Stimulated activated CD4-positive, alpha-beta T cell treated with anti-CD3 and anti-CD28 coated beads, TNF-alpha, amount 100 ng/mL, for 4 hours (primary cell): ENCODE data around the gene CDR2L.
A peak's percentile ranks its signal among the peaks of the same experiment; 100 is the strongest.
"Not testable (repeated sequence)": the region's sequence is repeated elsewhere in the genome, so short reads cannot be mapped to it uniquely, and the experiment has no call there.

ENCODE experiments used
- DNase-seq, 3 experiments: peaks; one replicate each; pipeline ENCODE4 v3.0.0-alpha.2; 2020; ENCODE audit warnings: low read depth in 3 of 3

CDR2L gene

DNA sequence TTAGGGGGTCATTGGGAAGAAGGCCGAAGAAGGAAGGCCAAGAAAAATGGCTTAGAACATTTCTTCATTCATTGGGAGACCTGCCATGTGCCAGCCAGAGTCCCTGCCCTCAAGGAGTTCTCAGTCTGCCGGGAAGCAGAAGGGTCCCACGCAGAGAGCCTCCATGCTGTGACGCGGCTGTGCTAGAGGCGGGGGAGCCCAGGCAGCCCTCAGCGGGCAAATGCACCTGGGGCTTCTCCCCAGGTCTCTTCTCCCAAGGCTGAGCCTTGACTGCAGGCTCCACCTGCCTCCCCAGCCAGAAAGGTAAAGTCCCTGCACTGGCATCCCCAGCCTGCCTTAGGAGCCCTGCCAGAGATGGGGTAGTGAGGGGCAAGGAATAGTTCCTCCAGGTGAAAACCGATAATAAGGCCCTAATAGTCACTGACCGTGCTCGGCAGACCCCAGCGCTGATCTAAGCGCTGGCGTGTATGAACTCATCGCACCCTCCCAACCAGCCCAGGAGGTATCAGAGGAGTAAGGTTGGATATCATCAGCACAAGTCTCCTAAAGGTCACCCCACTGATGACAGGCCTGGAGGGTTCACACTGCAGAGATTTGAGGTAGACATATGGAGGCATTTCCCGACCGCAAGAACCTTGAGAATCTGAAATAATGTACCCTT lies 6.0 kb upstream of the CDR2L start:
- no peak for DNase-seq

- DNase-seq = peak; percentile 51 to 56 (median 55)
These were observed 5.3 kb upstream of the CDR2L start for GRCh38 chr17:74981979-74982662.

DNA sequence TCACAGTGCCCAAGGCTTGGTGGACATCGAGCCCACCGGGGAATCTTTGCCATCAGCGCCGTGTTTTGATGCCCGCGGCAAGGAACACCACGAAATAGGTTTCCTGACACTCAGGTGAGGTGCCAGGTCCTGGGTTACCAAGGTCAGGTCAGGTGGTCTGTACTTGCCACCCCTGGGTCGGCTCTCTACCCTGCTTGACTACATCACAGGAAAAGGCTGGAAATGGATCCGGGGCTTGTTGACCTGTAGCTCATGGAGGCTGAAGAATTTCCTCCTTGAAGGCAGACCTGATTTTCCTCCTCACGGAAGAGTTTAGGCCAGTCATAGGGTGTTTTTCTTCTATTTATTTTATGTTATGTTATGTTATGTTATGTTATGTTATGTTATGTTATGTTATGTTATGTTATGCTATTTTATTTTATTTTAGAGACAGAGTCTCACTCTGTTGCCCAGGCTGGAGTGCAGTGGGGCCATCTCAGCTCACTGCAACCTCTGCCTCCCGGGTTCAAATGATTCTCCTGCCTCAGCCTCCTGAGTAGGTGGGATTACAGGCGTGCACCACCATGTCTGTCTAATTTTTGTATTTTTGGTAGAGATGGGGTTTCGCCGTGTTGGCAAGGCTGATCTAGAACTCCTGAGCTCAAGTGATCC lies 4.6 kb upstream of the CDR2L start:
- not testable (repeated sequence) for DNase-seq

- DNase-seq = no peak
These were observed 1.2 kb upstream of the CDR2L start for GRCh38 chr17:74986206-74986576.

GRCh38 chr17:74987909-74988711 lies 678 bp downstream of the CDR2L start:
- DNase-seq = no peak

DNA sequence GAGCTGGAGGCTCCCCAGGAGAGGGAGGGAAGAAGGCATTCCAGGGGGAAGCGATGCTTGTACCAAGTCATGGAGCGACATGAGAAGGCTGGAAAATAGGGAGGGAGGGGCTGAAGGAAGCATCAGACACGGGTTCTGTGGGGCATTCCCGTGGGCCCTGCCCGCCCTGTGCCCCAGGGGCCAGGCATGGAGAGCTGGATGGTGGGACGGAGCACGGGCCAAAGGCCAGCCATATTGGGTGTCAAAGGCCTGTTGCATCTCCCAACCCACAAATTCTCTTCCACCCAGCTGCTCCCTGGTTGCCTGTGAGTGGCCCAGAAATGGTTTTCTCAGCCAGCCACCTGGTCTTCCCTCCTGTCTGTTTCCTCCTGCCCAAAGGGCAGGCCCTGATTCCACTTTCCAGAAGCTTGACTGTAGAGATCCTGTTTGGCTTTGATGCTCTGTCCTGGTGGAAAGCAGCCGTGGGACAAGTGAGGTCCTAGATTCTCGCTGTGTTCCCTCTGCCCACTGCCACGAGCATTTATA lies 3.2 kb downstream of the CDR2L start:
- DNase-seq = no peak

- DNase-seq = no peak
These were observed 4.8 kb downstream of the CDR2L start for GRCh38 chr17:74992223-74992622.

DNA sequence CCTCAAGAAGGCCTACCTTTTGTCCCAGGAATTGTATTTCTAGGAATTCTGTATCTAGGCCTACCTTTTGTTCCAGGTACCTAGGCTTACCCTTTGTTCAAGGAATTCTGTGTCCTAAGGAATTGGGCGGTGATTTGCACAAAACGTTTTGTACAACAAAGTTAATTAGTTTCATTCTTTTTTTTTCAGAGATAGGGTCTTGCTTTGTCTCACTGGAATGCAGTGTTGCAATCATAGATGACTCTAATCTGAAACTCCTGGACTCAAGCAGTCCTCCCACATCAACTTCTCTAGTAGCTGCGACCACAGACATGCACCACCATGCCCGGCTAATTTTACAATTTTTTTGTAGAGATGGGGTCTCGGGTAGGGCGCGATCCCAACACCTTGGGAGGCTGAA lies 7.0 kb downstream of the CDR2L start:
- no peak for DNase-seq

DNA sequence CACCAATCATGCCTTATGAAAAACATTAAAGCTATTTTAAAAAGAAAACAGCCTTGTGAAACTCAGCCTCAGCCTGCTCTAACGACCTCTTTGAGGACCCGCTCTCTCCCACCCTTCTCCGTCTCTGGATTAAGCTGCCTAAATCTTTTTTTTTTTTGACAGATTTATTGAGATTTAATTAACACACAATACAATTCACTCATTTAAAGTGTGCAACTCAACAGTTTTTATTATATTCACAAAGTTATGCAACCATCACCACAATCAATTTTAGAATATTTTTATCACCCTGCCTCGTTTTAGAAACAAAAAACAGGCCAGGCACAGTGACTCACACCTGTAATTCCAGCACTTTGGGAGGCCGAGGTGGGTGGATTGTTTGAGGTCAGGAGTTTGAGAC lies 8.4 kb downstream of the CDR2L start:
- no peak for DNase-seq

- no peak for DNase-seq
These were observed 11.4 kb downstream of the CDR2L start for GRCh38 chr17:74998783-74999182.

- DNase-seq = no peak
These were observed 12.1 kb downstream of the CDR2L start for GRCh38 chr17:74999523-74999922.

GRCh38 chr17:75001915-75002843 lies 14.7 kb downstream of the CDR2L start:
- no peak for DNase-seq

DNA sequence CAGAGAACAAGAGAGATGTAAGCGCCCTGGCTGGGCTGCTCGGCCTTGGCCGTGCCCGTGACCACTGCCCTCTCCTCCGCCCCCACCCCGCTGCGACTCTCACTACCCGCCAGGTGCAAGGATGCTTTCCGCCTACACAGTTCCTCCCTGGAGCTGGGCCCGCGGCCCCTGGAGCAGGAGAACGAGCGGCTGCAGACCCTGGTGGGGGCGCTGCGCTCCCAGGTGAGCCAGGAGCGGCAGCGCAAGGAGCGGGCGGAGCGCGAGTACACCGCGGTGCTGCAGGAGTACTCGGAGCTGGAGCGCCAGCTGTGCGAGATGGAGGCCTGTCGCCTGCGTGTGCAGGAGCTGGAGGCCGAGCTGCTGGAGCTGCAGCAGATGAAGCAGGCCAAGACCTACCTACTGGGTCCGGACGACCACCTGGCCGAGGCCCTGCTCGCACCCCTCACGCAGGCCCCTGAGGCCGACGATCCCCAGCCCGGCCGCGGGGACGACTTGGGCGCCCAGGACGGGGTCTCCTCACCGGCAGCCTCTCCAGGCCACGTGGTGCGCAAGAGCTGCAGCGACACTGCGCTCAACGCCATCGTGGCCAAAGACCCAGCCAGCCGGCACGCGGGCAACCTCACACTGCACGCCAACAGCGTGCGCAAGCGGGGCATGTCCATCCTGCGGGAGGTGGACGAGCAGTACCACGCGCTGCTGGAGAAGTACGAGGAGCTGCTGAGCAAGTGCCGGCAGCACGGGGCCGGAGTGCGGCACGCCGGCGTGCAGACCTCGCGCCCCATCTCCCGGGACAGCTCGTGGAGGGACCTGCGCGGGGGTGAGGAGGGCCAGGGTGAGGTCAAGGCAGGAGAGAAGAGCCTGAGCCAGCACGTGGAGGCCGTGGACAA lies 15.9 kb downstream of the CDR2L start:
- DNase-seq = no peak

DNA sequence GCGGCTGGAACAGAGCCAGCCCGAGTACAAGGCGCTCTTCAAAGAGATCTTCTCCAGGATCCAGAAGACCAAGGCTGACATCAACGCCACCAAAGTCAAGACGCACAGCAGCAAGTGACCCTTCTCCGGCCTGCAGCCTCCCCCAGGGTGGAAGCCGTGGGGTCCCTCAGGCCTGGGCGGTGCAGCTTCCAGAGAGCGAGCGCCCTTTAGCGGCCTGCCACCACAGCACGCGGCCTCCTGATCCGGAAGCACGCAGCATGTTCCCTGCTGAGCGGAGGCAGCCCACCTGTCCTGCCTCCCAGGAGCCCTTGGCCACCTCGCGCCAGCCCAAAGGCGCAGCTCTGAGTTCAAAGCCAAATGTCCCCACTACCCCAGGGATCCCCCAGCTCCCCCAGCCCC lies 16.5 kb downstream of the CDR2L start:
- no peak for DNase-seq

GRCh38 chr17:75004371-75004770 lies 16.9 kb downstream of the CDR2L start:
- no peak for DNase-seq

GRCh38 chr17:75005291-75005690 lies 17.9 kb downstream of the CDR2L start:
- DNase-seq = no peak

DNA sequence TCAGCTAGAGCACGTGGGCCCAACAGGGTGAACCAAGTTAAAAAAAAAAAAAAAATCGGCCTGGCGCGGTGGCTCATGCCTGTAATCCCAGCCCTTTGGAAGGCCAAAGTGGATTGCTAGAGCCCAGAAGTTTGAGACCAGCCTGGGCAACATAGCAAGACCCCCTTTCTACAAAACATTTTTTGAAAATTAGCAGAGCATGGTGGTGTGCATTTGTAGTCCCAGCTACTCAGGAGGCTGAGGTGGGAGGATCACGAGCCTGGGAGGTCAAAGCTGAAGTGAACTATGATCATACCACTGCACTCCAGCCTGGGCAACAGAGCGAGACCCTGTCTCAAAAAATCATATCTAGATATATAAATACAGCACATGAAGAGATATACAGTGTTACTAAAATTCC lies 18.7 kb downstream of the CDR2L start:
- DNase-seq = not testable (repeated sequence)

DNA sequence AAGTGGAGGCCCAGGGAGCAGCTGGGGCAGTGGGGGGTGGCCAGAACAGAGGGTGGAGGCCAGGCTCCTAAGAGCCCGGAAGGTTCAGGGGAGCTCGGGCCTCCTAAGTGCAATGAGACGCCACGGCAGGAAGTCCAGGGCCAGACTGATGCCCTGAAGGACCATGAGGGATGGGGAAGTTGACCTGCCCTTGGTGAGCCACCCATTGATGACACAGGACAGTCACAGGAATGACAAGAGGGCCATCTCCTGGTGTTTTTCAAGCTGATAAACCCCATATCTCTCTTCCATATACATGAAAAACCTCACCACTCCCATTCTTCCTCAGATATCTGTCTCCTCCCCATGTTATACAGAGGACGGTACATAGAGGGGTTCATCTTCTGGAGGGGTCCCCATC lies 19.2 kb downstream of the CDR2L start:
- DNase-seq = no peak

GRCh38 chr17:75008373-75008772 lies 20.9 kb downstream of the CDR2L start:
- no peak for DNase-seq

DNA sequence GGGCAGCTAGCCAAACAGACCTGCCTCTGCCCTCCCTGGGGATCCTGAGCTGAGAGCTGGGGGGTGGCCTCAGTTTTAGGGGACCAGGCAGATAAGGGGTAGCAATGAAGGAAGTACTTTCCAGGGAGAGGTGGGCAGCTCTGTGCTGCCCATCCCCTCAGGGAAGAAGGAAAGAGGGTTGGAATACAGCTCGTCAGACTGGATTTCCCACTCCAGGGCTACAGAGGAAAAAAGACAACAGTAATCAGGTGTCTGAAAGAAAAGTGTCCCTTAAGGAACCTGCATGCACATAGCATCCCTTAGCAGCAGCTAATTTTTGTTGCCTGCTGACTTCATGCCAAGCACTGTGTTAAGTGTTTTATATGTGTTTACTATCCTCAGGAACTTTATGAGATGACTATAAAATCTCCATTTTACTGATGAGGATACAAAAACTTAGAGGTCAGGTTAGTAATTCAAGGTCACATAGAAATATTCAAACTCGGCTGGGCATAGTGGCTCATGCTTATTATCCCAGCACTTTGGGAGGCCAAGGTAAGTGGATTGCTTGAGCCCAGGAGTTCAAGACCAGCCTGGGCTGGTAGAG lies 21.8 kb downstream of the CDR2L start:
- DNase-seq = no peak
